ENCODE data around the gene RASAL2.

DNA sequence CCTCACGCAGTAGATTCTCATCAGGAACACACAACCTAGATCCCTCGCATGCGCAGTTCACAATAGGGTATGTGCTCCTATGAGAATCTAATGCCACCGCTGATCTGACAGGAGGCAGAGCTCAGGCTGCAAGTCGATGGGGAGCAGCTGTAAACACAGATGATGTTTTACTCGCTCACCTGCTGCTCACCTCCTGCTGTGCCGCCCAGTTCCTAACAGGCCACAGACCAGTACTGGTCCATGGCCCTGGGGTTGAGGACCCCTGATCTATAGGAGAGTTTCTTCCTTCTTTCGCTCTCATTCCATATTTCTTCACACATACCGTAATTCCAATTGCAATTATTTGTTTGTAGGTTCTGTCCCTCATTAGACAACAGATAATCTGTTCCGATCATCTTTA is 299.5 kb downstream of the RASAL2 start:
- TF ChIP-seq, protein P1, sequence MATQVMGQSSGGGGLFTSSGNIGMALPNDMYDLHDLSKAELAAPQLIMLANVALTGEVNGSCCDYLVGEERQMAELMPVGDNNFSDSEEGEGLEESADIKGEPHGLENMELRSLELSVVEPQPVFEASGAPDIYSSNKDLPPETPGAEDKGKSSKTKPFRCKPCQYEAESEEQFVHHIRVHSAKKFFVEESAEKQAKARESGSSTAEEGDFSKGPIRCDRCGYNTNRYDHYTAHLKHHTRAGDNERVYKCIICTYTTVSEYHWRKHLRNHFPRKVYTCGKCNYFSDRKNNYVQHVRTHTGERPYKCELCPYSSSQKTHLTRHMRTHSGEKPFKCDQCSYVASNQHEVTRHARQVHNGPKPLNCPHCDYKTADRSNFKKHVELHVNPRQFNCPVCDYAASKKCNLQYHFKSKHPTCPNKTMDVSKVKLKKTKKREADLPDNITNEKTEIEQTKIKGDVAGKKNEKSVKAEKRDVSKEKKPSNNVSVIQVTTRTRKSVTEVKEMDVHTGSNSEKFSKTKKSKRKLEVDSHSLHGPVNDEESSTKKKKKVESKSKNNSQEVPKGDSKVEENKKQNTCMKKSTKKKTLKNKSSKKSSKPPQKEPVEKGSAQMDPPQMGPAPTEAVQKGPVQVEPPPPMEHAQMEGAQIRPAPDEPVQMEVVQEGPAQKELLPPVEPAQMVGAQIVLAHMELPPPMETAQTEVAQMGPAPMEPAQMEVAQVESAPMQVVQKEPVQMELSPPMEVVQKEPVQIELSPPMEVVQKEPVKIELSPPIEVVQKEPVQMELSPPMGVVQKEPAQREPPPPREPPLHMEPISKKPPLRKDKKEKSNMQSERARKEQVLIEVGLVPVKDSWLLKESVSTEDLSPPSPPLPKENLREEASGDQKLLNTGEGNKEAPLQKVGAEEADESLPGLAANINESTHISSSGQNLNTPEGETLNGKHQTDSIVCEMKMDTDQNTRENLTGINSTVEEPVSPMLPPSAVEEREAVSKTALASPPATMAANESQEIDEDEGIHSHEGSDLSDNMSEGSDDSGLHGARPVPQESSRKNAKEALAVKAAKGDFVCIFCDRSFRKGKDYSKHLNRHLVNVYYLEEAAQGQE (IDR thresholded peaks at IDR 0.05; ENCODE audit: insufficient read depth in 1 of 2, low read depth in 2 of 2, low read length in 1 of 2): no peak
- no peak for TF ChIP-seq SIN3A (IDR thresholded peaks at IDR 0.05; ENCODE audit: borderline replicate concordance, insufficient read depth, low read depth, low read length)
- TF ChIP-seq, protein P2, sequence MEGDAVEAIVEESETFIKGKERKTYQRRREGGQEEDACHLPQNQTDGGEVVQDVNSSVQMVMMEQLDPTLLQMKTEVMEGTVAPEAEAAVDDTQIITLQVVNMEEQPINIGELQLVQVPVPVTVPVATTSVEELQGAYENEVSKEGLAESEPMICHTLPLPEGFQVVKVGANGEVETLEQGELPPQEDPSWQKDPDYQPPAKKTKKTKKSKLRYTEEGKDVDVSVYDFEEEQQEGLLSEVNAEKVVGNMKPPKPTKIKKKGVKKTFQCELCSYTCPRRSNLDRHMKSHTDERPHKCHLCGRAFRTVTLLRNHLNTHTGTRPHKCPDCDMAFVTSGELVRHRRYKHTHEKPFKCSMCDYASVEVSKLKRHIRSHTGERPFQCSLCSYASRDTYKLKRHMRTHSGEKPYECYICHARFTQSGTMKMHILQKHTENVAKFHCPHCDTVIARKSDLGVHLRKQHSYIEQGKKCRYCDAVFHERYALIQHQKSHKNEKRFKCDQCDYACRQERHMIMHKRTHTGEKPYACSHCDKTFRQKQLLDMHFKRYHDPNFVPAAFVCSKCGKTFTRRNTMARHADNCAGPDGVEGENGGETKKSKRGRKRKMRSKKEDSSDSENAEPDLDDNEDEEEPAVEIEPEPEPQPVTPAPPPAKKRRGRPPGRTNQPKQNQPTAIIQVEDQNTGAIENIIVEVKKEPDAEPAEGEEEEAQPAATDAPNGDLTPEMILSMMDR (IDR thresholded peaks at IDR 0.05): no peak
- no peak for TF ChIP-seq POLR2AphosphoS5 (IDR thresholded peaks at IDR 0.05; ENCODE audit: low read depth, low read length)
